Smooth muscle cell (in vitro differentiated cells): ENCODE measurements around the gene MMP11. TPM values are rescaled to one million over a fixed set of nuclear protein-coding genes. Genes with fewer than 3 reads are reported as not detected.

Experiments used
- DNase-seq: peaks from one replicate; lab custom pipeline; 2025; ENCODE audit not compliant: unreplicated experiment; lab: John Stamatoyannopoulos, UW
- H2AFZ ChIP-seq: fragments of 200-600 bp; sonication (generic); 2 replicates; pipeline ENCODE4 v1.6.0; 2016; ENCODE audit warnings: antibody characterized with exemption, low read depth, mild to moderate bottlenecking
- H3F3A ChIP-seq: fragments of 200-600 bp; sonication (generic); 2 replicates; pipeline ENCODE4 v1.6.0; 2017; ENCODE audit warnings: antibody characterized with exemption, low read depth
- H3K27ac ChIP-seq: fragments of 200-600 bp; sonication (generic); 2 replicates; pipeline ENCODE4 v1.5.1; 2016; ENCODE audit warnings: low read depth, mild to moderate bottlenecking
- H3K27me3 ChIP-seq: fragments of 200-600 bp; sonication (generic); 2 replicates; pipeline ENCODE4 v1.6.1; 2016; ENCODE audit warnings: low read depth, mild to moderate bottlenecking
- H3K36me3 ChIP-seq: fragments of 200-600 bp; sonication (generic); 2 replicates; pipeline ENCODE4 v1.5.1; 2016; ENCODE audit warnings: low read depth
- H3K4me1 ChIP-seq: fragments of 200-600 bp; sonication (generic); 2 replicates; pipeline ENCODE4 v1.5.1; 2016; ENCODE audit warnings: low read depth
- H3K4me2 ChIP-seq: fragments of 200-600 bp; sonication (generic); 2 replicates; pipeline ENCODE4 v1.6.0; 2016; ENCODE audit warnings: mild to moderate bottlenecking
- H3K4me3 ChIP-seq: fragments of 200-600 bp; sonication (generic); 2 replicates; pipeline ENCODE4 v1.5.1; 2016; ENCODE audit warnings: mild to moderate bottlenecking
- H3K79me2 ChIP-seq: fragments of 200-600 bp; sonication (generic); 2 replicates; pipeline ENCODE4 v1.6.0; 2016; ENCODE audit warnings: low read depth, mild to moderate bottlenecking
- H3K9ac ChIP-seq: fragments of 200-600 bp; sonication (generic); 2 replicates; pipeline ENCODE4 v1.6.0; 2016; ENCODE audit warnings: low read depth
- H3K9me3 ChIP-seq: fragments of 200-600 bp; sonication (generic); replicated peaks from 2 replicates; pipeline ENCODE4 v1.5.1; 2016; ENCODE audit warnings: low read depth
- H4K20me1 ChIP-seq: fragments of 200-600 bp; sonication (generic); 2 replicates; pipeline ENCODE4 v1.6.0; 2016; ENCODE audit warnings: low read depth
- CTCF ChIP-seq: fragments of 200-600 bp; sonication (generic); IDR thresholded peaks from 2 replicates; pipeline ENCODE4 v1.5.1; 2017; ENCODE audit warnings: borderline replicate concordance, mild to moderate bottlenecking, antibody characterized with exemption; ENCODE audit not compliant: insufficient read depth, poor library complexity, severe bottlenecking
- WGBS: methylation state at CpG from one replicate; pipeline ENCODE4 v1.1.7; 2016; ENCODE audit warnings: low lambda C conversion rate; 5-methylcytosine and 5-hydroxymethylcytosine counted together
- polyA plus RNA-seq: library from polyadenylated mRNA; unstranded; fragments of >200 nt; fragmentation: Nextera tagmentation; extraction: Ambion mirVana; gene quantifications from 2 replicates; pipeline ENCODE4 v1.2.1, GENCODE V29; 2016
- total RNA-seq: library from RNA; depleted of rRNA; stranded (reverse); fragments of >200 nt; gene quantifications from 2 replicates; pipeline ENCODE4 v1.2.3, GENCODE V29; 2014

The MMP11 gene
- total and polyA plus RNA-seq, 2 experiments from 2014 or later: 10.9 to 30.6 TPM

- H3K79me2 ChIP-seq: no peaks in the 10 kb centered on the region
- H3K9ac ChIP-seq: no peak overlapping the region
- no peaks in the 10 kb centered on the region for H3K36me3 ChIP-seq
- H3K4me3 ChIP-seq: no peak overlapping the region
- no peak for DNase-seq
- no peaks in the 10 kb centered on the region for H4K20me1 ChIP-seq
- no peak for TF ChIP-seq CTCF
- H3K4me2 ChIP-seq: no peak overlapping the region
- H3K9me3 ChIP-seq: no peaks in the 10 kb centered on the region
- 94% methylated on average over 3 of the region's 3 CpGs for WGBS
- H3F3A ChIP-seq: no peaks in the 10 kb centered on the region
- H2AFZ ChIP-seq: no peak overlapping the region
- peaks cover 4% of the 10 kb centered on the region for H3K4me1 ChIP-seq
- H3K27me3 ChIP-seq: no peaks in the 10 kb centered on the region
- H3K27ac ChIP-seq: no peak overlapping the region
These were observed 5.9 kb downstream of the MMP11 start for GRCh38 chr22:23778577-23778900.

DNA sequence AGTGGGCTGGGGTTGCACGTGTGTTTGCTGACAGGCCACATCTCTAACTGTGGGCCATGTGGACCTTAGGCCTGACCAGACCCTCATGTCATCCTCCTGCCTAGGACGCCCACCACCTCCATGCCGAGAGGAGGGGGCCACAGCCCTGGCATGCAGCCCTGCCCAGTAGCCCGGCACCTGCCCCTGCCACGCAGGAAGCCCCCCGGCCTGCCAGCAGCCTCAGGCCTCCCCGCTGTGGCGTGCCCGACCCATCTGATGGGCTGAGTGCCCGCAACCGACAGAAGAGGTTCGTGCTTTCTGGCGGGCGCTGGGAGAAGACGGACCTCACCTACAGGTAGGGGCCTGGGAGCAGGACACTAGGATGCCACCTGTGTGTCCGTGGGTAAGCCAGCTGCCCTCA is 6.4 kb downstream of the MMP11 start:
- no peaks in the 10 kb centered on the region for H4K20me1 ChIP-seq

DNA sequence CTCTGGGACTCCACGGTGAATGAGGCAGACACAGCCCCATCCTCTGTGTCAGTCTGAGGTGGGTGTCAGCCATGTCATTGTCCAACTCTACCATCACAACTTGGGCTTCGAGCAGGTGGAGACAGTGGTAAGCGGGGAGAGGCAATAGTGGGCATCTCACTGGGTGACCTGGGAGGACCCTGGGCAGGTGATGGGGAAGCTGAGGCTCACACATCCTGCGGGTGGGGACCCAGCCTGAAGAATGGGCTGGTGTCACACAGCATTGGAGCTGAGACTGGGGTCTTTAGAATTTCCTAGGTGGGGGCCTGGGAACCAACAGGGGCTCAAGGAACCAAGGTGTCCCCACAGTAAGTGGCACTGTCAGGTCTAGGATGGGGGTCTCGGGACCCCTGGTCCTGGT is 7.1 kb downstream of the MMP11 start:
- Histone ChIP-seq H3K4me2 (no peak overlapping the region), H2AFZ (no peak overlapping the region), H3K4me1 (peaks cover 2% of the 10 kb centered on the region), H3K36me3 (no peaks in the 10 kb centered on the region), H3K79me2 (no peaks in the 10 kb centered on the region), H3K9me3 (no peaks in the 10 kb centered on the region), H3K27ac (no peak overlapping the region), H3F3A (no peaks in the 10 kb centered on the region), H3K4me3 (no peak overlapping the region), H3K27me3 (no peaks in the 10 kb centered on the region), H4K20me1 (no peaks in the 10 kb centered on the region), H3K9ac (no peak overlapping the region)
- DNase-seq: no peak
- TF ChIP-seq CTCF: no peak
- 94% methylated on average over 5 of the region's 5 CpGs for WGBS

More for the DNA sequence above, 6.4 kb downstream of the MMP11 start:
- DNase-seq: no peak
- Histone ChIP-seq H3F3A (no peaks in the 10 kb centered on the region), H3K27me3 (no peaks in the 10 kb centered on the region), H3K79me2 (no peaks in the 10 kb centered on the region), H3K27ac (no peak overlapping the region), H3K4me2 (no peak overlapping the region), H3K4me1 (peaks cover 4% of the 10 kb centered on the region), H2AFZ (no peak overlapping the region), H3K9ac (no peak overlapping the region), H3K36me3 (no peaks in the 10 kb centered on the region), H3K9me3 (no peaks in the 10 kb centered on the region), H3K4me3 (no peak overlapping the region)
- WGBS: 99% methylated on average over 16 of the region's 16 CpGs
- no peak for TF ChIP-seq CTCF

DNA sequence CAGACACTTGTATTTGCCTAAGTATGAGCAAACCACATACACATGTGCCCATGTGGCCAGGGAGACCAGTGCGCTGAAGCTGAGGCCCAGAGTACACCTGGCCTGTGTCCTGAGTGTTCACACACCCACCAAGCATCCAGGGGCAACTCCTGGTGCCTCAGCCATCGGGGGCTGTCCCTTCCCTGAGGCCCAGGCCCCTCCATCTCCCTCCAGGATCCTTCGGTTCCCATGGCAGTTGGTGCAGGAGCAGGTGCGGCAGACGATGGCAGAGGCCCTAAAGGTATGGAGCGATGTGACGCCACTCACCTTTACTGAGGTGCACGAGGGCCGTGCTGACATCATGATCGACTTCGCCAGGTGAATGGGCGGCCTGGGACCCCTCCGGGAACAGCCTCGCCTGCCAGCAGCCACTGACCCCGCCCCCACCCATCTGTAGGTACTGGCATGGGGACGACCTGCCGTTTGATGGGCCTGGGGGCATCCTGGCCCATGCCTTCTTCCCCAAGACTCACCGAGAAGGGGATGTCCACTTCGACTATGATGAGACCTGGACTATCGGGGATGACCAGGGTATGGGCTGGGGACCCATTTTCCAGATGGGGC is 7.6 kb downstream of the MMP11 start:
- Histone ChIP-seq H3K27ac (no peak overlapping the region), H3K27me3 (no peaks in the 10 kb centered on the region), H3K36me3 (no peaks in the 10 kb centered on the region), H3K4me2 (no peak overlapping the region), H3K9me3 (no peaks in the 10 kb centered on the region), H4K20me1 (no peaks in the 10 kb centered on the region), H3K4me3 (no peak overlapping the region), H3K9ac (no peak overlapping the region), H2AFZ (no peak overlapping the region), H3K79me2 (no peaks in the 10 kb centered on the region), H3K4me1 (no peaks in the 10 kb centered on the region), H3F3A (no peaks in the 10 kb centered on the region)
- TF ChIP-seq CTCF: no peak
- 88% methylated on average over 20 of the region's 20 CpGs for WGBS
- no peak for DNase-seq
